Measurements from ENCODE around the gene SF3A2. TPM values are rescaled to one million over a fixed set of nuclear protein-coding genes. Genes with fewer than 3 reads are reported as not detected.
A peak's percentile ranks its signal among the peaks of the same experiment; 100 is the strongest.

The SF3A2 gene
- total and polyA plus RNA-seq, 4 donors = 2.2 to 32.0 (median 13.2) TPM

DNA sequence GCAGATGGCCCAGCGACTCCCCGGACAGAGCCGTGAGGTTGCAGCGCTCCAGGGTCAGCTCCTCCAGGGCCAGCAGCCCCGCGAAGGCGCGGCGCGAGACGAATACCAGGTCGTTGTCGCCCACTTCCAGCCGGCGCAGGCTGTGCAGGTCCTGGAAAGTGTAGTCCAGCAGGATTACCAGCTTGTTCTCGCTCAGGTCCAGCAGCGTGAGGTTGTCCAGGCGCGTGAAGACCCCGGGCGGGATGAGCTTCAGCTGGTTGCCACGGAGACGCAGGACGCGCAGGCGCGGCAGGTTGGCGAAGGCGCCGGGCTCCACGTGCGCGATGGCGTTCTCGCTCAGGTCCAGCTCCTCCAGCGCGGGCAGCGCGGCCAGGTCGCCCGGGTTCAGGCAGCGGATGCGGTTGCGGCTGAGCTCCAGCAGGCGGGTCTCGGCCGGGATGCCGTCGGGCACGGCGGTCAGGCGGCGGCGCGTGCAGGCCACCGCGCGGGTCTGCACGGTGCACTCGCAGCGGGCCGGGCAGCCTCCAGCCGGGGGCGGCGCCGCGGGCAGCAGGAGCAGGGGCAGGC lies 54.6 kb downstream of the SF3A2 start:
- Histone ChIP-seq H3K4me1 (ENCODE audit: control insufficient read depth in 4 of 4, insufficient read depth in 4 of 4, low read length in 3 of 4) (peaks cover 0 to 20% (median 11%) of the 10 kb centered on the region in 4 donors), H3K4me3 (ENCODE audit: low read depth in 1 of 3, low read length in 3 of 3) (peak overlapping the region in 1 of 3 donors; percentile 42), H3K27ac (ENCODE audit: low read depth in 1 of 2, low read length in 2 of 2) (no peak overlapping the region), H3K9ac (ENCODE audit: low read depth in 1 of 2, low read length in 2 of 2) (no peak overlapping the region), H3K36me3 (ENCODE audit: control insufficient read depth in 4 of 4, insufficient read depth in 3 of 4, low read depth in 1 of 4, low read length in 3 of 4) (no peaks in the 10 kb centered on the region), H3K9me3 (ENCODE audit: control insufficient read depth in 4 of 4, low read length in 3 of 4) (no peaks in the 10 kb centered on the region), H3K27me3 (ENCODE audit: control insufficient read depth in 4 of 4, insufficient read depth in 4 of 4, low read length in 3 of 4) (peaks cover 0 to 3% (median 0%) of the 10 kb centered on the region in 4 donors)
- WGBS = 12% methylated on average over 67 of the region's 67 CpGs
- TF ChIP-seq, protein P1, sequence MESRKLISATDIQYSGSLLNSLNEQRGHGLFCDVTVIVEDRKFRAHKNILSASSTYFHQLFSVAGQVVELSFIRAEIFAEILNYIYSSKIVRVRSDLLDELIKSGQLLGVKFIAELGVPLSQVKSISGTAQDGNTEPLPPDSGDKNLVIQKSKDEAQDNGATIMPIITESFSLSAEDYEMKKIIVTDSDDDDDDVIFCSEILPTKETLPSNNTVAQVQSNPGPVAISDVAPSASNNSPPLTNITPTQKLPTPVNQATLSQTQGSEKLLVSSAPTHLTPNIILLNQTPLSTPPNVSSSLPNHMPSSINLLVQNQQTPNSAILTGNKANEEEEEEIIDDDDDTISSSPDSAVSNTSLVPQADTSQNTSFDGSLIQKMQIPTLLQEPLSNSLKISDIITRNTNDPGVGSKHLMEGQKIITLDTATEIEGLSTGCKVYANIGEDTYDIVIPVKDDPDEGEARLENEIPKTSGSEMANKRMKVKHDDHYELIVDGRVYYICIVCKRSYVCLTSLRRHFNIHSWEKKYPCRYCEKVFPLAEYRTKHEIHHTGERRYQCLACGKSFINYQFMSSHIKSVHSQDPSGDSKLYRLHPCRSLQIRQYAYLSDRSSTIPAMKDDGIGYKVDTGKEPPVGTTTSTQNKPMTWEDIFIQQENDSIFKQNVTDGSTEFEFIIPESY (IDR thresholded peaks at IDR 0.05) = no peak
- TF ChIP-seq HNF4G (IDR thresholded peaks at IDR 0.05) (no peak), SP1 (IDR thresholded peaks at IDR 0.05) (no peak), FOXA2 (IDR thresholded peaks at IDR 0.05) (no peak), RXRA (IDR thresholded peaks at IDR 0.05) (no peak), YY1 (IDR thresholded peaks at IDR 0.05) (no peak), EGR1 (IDR thresholded peaks at IDR 0.05; ENCODE audit: low read depth in 2 of 2) (no peak), GABPA (IDR thresholded peaks at IDR 0.05 in 1 of 2, conservative IDR thresholded peaks at IDR 0.05 in 1 of 2) (no peak), RAD21 (IDR thresholded peaks at IDR 0.05) (no peak), NR2F2 (IDR thresholded peaks at IDR 0.05) (no peak), HNF4A (conservative IDR thresholded peaks at IDR 0.05) (no peak)
- TF ChIP-seq, protein P2, sequence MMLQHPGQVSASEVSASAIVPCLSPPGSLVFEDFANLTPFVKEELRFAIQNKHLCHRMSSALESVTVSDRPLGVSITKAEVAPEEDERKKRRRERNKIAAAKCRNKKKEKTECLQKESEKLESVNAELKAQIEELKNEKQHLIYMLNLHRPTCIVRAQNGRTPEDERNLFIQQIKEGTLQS (IDR thresholded peaks at IDR 0.05) = no peak
- TF ChIP-seq, protein P3, sequence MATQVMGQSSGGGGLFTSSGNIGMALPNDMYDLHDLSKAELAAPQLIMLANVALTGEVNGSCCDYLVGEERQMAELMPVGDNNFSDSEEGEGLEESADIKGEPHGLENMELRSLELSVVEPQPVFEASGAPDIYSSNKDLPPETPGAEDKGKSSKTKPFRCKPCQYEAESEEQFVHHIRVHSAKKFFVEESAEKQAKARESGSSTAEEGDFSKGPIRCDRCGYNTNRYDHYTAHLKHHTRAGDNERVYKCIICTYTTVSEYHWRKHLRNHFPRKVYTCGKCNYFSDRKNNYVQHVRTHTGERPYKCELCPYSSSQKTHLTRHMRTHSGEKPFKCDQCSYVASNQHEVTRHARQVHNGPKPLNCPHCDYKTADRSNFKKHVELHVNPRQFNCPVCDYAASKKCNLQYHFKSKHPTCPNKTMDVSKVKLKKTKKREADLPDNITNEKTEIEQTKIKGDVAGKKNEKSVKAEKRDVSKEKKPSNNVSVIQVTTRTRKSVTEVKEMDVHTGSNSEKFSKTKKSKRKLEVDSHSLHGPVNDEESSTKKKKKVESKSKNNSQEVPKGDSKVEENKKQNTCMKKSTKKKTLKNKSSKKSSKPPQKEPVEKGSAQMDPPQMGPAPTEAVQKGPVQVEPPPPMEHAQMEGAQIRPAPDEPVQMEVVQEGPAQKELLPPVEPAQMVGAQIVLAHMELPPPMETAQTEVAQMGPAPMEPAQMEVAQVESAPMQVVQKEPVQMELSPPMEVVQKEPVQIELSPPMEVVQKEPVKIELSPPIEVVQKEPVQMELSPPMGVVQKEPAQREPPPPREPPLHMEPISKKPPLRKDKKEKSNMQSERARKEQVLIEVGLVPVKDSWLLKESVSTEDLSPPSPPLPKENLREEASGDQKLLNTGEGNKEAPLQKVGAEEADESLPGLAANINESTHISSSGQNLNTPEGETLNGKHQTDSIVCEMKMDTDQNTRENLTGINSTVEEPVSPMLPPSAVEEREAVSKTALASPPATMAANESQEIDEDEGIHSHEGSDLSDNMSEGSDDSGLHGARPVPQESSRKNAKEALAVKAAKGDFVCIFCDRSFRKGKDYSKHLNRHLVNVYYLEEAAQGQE (IDR thresholded peaks at IDR 0.05) = no peak
- no peak for DNase-seq (ENCODE audit: low spot score)

DNA sequence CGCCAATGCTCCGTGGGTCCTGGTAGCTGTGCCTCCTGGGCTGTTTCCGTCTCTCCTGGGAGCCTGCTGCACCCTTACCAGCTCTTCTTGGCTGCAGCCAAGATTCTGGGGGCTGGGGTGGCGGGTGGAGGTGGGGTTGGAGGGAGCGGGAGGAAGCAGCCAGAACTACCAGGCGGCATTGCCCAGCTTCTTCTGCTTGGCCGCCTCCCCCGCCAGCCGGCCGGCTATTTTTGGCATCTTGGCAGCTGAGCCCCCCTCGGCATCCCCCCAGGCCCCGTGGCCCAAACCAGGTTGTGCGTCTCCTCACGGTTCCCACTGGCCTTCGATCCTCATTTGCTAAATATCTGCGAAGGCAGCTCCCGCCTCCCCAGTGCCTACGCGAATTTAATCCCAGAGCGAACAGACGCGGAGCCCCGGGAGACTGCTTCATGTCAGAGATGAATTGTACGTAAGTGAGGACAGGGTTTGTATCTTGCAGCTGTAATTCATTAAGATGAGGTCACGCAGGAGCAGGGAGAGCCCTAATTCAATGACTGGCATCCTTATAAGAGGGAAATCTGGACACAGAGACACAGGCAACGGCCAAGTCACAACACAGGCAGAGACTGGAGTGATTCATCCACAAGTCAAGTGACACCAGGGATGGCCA lies 58.2 kb downstream of the SF3A2 start:
- H3K4me1 ChIP-seq (ENCODE audit: control insufficient read depth in 4 of 4, insufficient read depth in 4 of 4, low read length in 3 of 4) = peaks cover 0 to 20% (median 11%) of the 10 kb centered on the region in 4 donors
- no peaks in the 10 kb centered on the region for H3K9me3 ChIP-seq (ENCODE audit: control insufficient read depth in 4 of 4, low read length in 3 of 4)
- no peak overlapping the region for H3K27ac ChIP-seq (ENCODE audit: low read depth in 1 of 2, low read length in 2 of 2)
- no peak overlapping the region for H3K4me3 ChIP-seq (ENCODE audit: low read depth in 1 of 3, low read length in 3 of 3)
- H3K27me3 ChIP-seq (ENCODE audit: control insufficient read depth in 4 of 4, insufficient read depth in 4 of 4, low read length in 3 of 4) = peaks cover 0 to 3% (median 0%) of the 10 kb centered on the region in 4 donors
- DNase-seq (ENCODE audit: low spot score) = no peak
- WGBS = 35% methylated on average over 26 of the region's 26 CpGs
- no peaks in the 10 kb centered on the region for H3K36me3 ChIP-seq (ENCODE audit: control insufficient read depth in 4 of 4, insufficient read depth in 3 of 4, low read depth in 1 of 4, low read length in 3 of 4)
- H3K9ac ChIP-seq (ENCODE audit: low read depth in 1 of 2, low read length in 2 of 2) = no peak overlapping the region
- TF ChIP-seq, protein P2 (IDR thresholded peaks at IDR 0.05) = no peak
- TF ChIP-seq GABPA (IDR thresholded peaks at IDR 0.05 in 1 of 2, conservative IDR thresholded peaks at IDR 0.05 in 1 of 2) = no peak
- no peak for TF ChIP-seq NR2F2 (IDR thresholded peaks at IDR 0.05)
- no peak for TF ChIP-seq RXRA (IDR thresholded peaks at IDR 0.05)
- TF ChIP-seq FOXA2 (IDR thresholded peaks at IDR 0.05) = no peak
- TF ChIP-seq JUND (IDR thresholded peaks at IDR 0.05) = no peak
- no peak for TF ChIP-seq TAF1 (conservative IDR thresholded peaks at IDR 0.05)
- no peak for TF ChIP-seq EGR1 (IDR thresholded peaks at IDR 0.05; ENCODE audit: low read depth in 2 of 2)
- TF ChIP-seq FOXA1 (IDR thresholded peaks at IDR 0.05) = no peak
- TF ChIP-seq, protein P4, sequence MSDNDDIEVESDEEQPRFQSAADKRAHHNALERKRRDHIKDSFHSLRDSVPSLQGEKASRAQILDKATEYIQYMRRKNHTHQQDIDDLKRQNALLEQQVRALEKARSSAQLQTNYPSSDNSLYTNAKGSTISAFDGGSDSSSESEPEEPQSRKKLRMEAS (IDR thresholded peaks at IDR 0.05) = no peak
- TF ChIP-seq, protein P5, sequence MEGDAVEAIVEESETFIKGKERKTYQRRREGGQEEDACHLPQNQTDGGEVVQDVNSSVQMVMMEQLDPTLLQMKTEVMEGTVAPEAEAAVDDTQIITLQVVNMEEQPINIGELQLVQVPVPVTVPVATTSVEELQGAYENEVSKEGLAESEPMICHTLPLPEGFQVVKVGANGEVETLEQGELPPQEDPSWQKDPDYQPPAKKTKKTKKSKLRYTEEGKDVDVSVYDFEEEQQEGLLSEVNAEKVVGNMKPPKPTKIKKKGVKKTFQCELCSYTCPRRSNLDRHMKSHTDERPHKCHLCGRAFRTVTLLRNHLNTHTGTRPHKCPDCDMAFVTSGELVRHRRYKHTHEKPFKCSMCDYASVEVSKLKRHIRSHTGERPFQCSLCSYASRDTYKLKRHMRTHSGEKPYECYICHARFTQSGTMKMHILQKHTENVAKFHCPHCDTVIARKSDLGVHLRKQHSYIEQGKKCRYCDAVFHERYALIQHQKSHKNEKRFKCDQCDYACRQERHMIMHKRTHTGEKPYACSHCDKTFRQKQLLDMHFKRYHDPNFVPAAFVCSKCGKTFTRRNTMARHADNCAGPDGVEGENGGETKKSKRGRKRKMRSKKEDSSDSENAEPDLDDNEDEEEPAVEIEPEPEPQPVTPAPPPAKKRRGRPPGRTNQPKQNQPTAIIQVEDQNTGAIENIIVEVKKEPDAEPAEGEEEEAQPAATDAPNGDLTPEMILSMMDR (IDR thresholded peaks at IDR 0.05; ENCODE audit: low read depth, low read length, missing input control) = no peak
- TF ChIP-seq, protein P3 (IDR thresholded peaks at IDR 0.05) = no peak
- no peak for TF ChIP-seq HNF4G (IDR thresholded peaks at IDR 0.05)
- TF ChIP-seq YY1 (IDR thresholded peaks at IDR 0.05) = no peak
- TF ChIP-seq RAD21 (IDR thresholded peaks at IDR 0.05) = no peak
- TF ChIP-seq HNF4A (conservative IDR thresholded peaks at IDR 0.05) = no peak
- no peak for TF ChIP-seq SP1 (IDR thresholded peaks at IDR 0.05)
